Cardiac muscle cell (in vitro differentiated cells and primary cell): ENCODE results near the gene NANP. TPM values are rescaled to one million over a fixed set of nuclear protein-coding genes. Genes with fewer than 3 reads are reported as not detected.
A peak's percentile ranks its signal among the peaks of the same experiment; 100 is the strongest.

Experiments used
- DNase-seq, 2 donors: peaks; one replicate each; pipeline versions ENCODE4 v3.0.0 to v3.0.0-alpha.2; 2010 to 2017; ENCODE audit warnings: low read depth in 1 of 2, low spot score in 1 of 2
- H3K27ac ChIP-seq: fragments of 200-600 bp; sonication (generic); 2 replicates; pipeline ENCODE4 v1.5.1; 2016
- H3K27me3 ChIP-seq: fragments of 200-600 bp; sonication (generic); 2 replicates; pipeline ENCODE4 v1.6.0; 2016; ENCODE audit warnings: control low read depth
- H3K36me3 ChIP-seq: fragments of 200-600 bp; sonication (generic); 2 replicates; pipeline ENCODE4 v1.5.1; 2016; ENCODE audit warnings: control low read depth
- H3K4me1 ChIP-seq: fragments of 200-600 bp; sonication (generic); 2 replicates; pipeline ENCODE4 v1.8.1; 2017; ENCODE audit warnings: low read depth, mild to moderate bottlenecking, mixed run types
- H3K4me3 ChIP-seq: fragments of 200-600 bp; sonication (generic); 2 replicates; pipeline ENCODE4 v1.5.1; 2016; ENCODE audit warnings: mild to moderate bottlenecking
- H3K9me3 ChIP-seq: fragments of 200-600 bp; sonication (generic); 2 replicates; pipeline ENCODE4 v1.5.1; 2017; ENCODE audit warnings: low read depth, mild to moderate bottlenecking, control low read depth
- CTCF ChIP-seq: IDR thresholded peaks from 2 replicates; pipeline ENCODE4 v1.5.1; 2012; ENCODE audit warnings: low read depth, mild to moderate bottlenecking, low read length
- polyA plus RNA-seq: library from polyadenylated mRNA; unstranded; fragments of >200 nt; fragmentation: Nextera tagmentation; extraction: Ambion mirVana; gene quantifications from 2 replicates; pipeline ENCODE4 v1.2.1, GENCODE V29; 2016
- total RNA-seq: library from RNA; depleted of rRNA; stranded (reverse); fragments of >200 nt; gene quantifications from 2 replicates; pipeline ENCODE4 v1.2.3, GENCODE V29; 2016

Gene NANP
- total RNA-seq, result 3.1 and 3.7 TPM in 2 replicates
- polyA plus RNA-seq, result 5.7 and 6.6 TPM in 2 replicates

- Histone ChIP-seq H3K9me3 (no peaks in the 10 kb centered on the region), H3K4me1 (peaks cover 15% of the 10 kb centered on the region), H3K4me3 (peak within 1 kb of the TSS; percentile 66), H3K27ac (peak within 1 kb of the TSS; percentile 90), H3K27me3 (no peaks in the 10 kb centered on the region), H3K36me3 (no peaks in the 10 kb centered on the region)
- DNase-seq, result peak; percentile 97 to 99
- TF ChIP-seq CTCF, result no peak
Observed at GRCh38 chr20:25623736-25624499, at the start of gene NANP. Gene NANP (minus strand): TSS chr20:25624014. CDS start chr20:25623948, 66 bp downstream.

- Histone ChIP-seq H3K4me3 (no peak overlapping the region), H3K9me3 (no peaks in the 10 kb centered on the region), H3K36me3 (peaks cover 31% of the 10 kb centered on the region), H3K4me1 (no peaks in the 10 kb centered on the region), H3K27ac (no peak overlapping the region), H3K27me3 (no peaks in the 10 kb centered on the region)
- no peak for TF ChIP-seq CTCF
- DNase-seq, result no peak
Observed at GRCh38 chr20:25672659-25673235, 48.9 kb upstream of the NANP start.

- no peak overlapping the region for H3K27ac ChIP-seq
- peaks cover 15% of the 10 kb centered on the region for H3K36me3 ChIP-seq
- peak; percentile 11 to 66 for DNase-seq
- no peaks in the 10 kb centered on the region for H3K4me1 ChIP-seq
- H3K9me3 ChIP-seq, result no peaks in the 10 kb centered on the region
- TF ChIP-seq CTCF, result no peak
- H3K27me3 ChIP-seq, result no peaks in the 10 kb centered on the region
- no peak overlapping the region for H3K4me3 ChIP-seq
Observed at GRCh38 chr20:25669826-25670422, 46.1 kb upstream of the NANP start.

GRCh38 chr20:25668446-25668845 lies 44.6 kb upstream of the NANP start:
- Histone ChIP-seq H3K4me3 (no peak overlapping the region), H3K9me3 (no peaks in the 10 kb centered on the region), H3K4me1 (no peaks in the 10 kb centered on the region), H3K36me3 (peaks cover 4% of the 10 kb centered on the region), H3K27ac (no peak overlapping the region), H3K27me3 (no peaks in the 10 kb centered on the region)
- DNase-seq, result peak in 1 of 2 donors; percentile 7
- no peak for TF ChIP-seq CTCF

- Histone ChIP-seq H3K4me1 (no peaks in the 10 kb centered on the region), H3K4me3 (no peak overlapping the region), H3K27me3 (no peaks in the 10 kb centered on the region), H3K36me3 (no peaks in the 10 kb centered on the region), H3K9me3 (no peaks in the 10 kb centered on the region), H3K27ac (no peak overlapping the region)
- no peak for DNase-seq
- TF ChIP-seq CTCF, result no peak
Observed at GRCh38 chr20:25659999-25660398, 36.2 kb upstream of the NANP start.
